Kidney (tissue), 14 donors: Measurements from ENCODE around the gene SYNE1. TPM values are rescaled to one million over a fixed set of nuclear protein-coding genes. Genes with fewer than 3 reads are reported as not detected.

ENCODE experiments used
- DNase-seq, 5 donors: peaks; one replicate each; pipeline ENCODE4 v3.0.0-alpha.2; 2013 to 2020
- FAIRE-seq: peaks from 2 replicates; lab custom pipeline; 2012; peaks lifted over from hg19 to GRCh38; lab: Jason Lieb, UNC
- H3K27ac ChIP-seq, 2 donors: one replicate each; pipeline ENCODE4 v1.7.0; 2013; ENCODE audit warnings: low read depth in 2 of 2, low read length in 2 of 2, inconsistent platforms in 1 of 2
- H3K27me3 ChIP-seq: one replicate; pipeline ENCODE4 v1.7.1; 2013; ENCODE audit warnings: low read length, inconsistent platforms; ENCODE audit not compliant: control insufficient read depth, insufficient read depth
- H3K36me3 ChIP-seq, 3 donors: one replicate each; pipeline versions ENCODE4 v1.7.0 to v1.7.1; 2013; ENCODE audit warnings: low read length in 3 of 3, control low read depth in 1 of 3, inconsistent platforms in 1 of 3; ENCODE audit not compliant: insufficient read depth in 3 of 3, control insufficient read depth in 2 of 3
- H3K4me1 ChIP-seq, 3 donors: one replicate each; pipeline versions ENCODE4 v1.7.0 to v1.7.1; 2013; ENCODE audit warnings: low read length in 3 of 3, inconsistent platforms in 1 of 3, low read depth in 1 of 3; ENCODE audit not compliant: control insufficient read depth in 2 of 3, insufficient read depth in 2 of 3
- H3K4me3 ChIP-seq, 3 donors: one replicate each; pipeline versions ENCODE4 v1.7.0 to v1.8.1; 2013; ENCODE audit warnings: low read length in 3 of 3, control low read depth in 1 of 3, inconsistent platforms in 1 of 3
- H3K9ac ChIP-seq, 3 donors: one replicate each; pipeline versions ENCODE4 v1.7.0 to v1.7.1; 2013; ENCODE audit warnings: low read length in 3 of 3, control low read depth in 1 of 3, inconsistent platforms in 1 of 3
- H3K9me3 ChIP-seq, 3 donors: one replicate each; pipeline versions ENCODE4 v1.7.0 to v1.7.1; 2013; ENCODE audit warnings: low read length in 3 of 3, control low read depth in 1 of 3, inconsistent platforms in 1 of 3; ENCODE audit not compliant: control insufficient read depth in 2 of 3, insufficient read depth in 1 of 3
- intact Hi-C: fragments of 100-400 bp; cut with DNase I; formaldehyde crosslinking; loops from one replicate; pipeline ENCODE4 v1.11.1; 2022
- polyA plus RNA-seq: library from polyadenylated mRNA; stranded (reverse); fragments of 350-450 nt; fragmentation: Illumina TruSeq; extraction: RNeasy Lipid Tissue Mini Kit (QIAGEN cat#74804); gene quantifications from one replicate; pipeline ENCODE4 v1.2.3, GENCODE V29; 2014; ENCODE audit warnings: low read depth, low replicate concordance; ENCODE audit not compliant: insufficient read depth
- total RNA-seq: library from RNA; stranded (reverse); fragmentation: NEBNext Ultra II Directional; extraction: Animal tissue kit (Norgen Biotek cat#: 25700); gene quantifications from one replicate; pipeline ENCODE4 v1.2.1, GENCODE V29; 2021
- TF ChIP-seq, protein P1 (sequence below): IDR thresholded peaks from 3 replicates; pipeline ENCODE4 v1.5.1; 2012; ENCODE audit warnings: mild to moderate bottlenecking, moderate library complexity, borderline replicate concordance; ENCODE audit not compliant: insufficient read depth; ENCODE audit errors: extremely low read depth
- donor health status: control.
- donor health status: control.
- donor health status: control.
- donor health status: control.
- donor health status: control.
- donor health status: DM: yes; HTN: yes; CAD: no.
- donor health status: Normal renal cell carcinoma (clear cell type).

SYNE1 gene
- total and polyA plus RNA-seq, 2 donors from 2014 or later, result 47.8 to 216 TPM

DNA sequence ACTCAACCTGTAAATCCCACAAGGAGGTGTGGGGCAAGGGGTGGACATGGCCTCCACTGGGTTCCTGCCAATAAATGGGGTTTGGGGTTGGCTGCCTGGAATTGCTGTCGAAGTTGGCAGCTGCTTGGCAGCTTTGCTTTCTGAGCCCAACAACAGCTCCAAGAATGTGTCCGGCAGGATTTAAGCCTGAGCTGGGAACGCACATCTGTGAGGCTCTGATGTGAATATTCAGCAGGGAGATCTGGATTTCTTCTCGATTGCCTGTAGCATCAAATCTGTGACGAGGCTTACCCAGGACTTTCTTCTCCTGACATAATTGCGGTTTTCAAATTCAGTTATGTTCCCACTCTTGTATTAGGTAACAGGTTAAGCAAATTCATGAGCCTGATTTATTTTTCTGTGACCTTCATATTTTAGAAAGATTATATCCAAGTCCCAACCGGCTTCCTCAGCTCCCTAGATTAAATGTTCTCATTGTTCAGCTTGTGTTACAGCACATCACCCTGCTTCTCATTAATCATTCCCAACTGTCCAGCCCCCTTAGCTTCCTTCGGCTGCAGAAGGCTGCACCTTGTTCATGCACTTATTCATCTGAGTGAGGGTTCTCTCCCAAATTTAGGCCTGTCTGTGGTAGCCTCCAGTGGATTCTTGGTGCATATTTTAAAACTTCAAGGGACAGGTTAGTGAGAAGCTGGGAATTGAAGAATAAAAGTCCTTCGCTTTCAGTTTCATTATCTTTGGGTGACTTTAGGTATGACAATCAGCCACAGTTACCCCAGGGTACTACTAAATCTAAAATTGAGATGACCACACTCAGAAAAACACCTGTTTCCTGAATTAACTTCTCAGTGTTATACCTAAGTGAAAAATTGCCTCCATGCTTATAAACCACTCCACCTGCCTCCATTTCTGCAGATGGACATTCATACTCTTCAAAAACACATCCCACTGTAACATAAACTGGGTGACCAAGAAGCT, 519.7 kb downstream of the SYNE1 start:
- TF ChIP-seq, protein P1, sequence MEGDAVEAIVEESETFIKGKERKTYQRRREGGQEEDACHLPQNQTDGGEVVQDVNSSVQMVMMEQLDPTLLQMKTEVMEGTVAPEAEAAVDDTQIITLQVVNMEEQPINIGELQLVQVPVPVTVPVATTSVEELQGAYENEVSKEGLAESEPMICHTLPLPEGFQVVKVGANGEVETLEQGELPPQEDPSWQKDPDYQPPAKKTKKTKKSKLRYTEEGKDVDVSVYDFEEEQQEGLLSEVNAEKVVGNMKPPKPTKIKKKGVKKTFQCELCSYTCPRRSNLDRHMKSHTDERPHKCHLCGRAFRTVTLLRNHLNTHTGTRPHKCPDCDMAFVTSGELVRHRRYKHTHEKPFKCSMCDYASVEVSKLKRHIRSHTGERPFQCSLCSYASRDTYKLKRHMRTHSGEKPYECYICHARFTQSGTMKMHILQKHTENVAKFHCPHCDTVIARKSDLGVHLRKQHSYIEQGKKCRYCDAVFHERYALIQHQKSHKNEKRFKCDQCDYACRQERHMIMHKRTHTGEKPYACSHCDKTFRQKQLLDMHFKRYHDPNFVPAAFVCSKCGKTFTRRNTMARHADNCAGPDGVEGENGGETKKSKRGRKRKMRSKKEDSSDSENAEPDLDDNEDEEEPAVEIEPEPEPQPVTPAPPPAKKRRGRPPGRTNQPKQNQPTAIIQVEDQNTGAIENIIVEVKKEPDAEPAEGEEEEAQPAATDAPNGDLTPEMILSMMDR, result no peak
- Histone ChIP-seq H3K9ac (no peak overlapping the region), H3K4me3 (no peak overlapping the region), H3K36me3 (peaks cover 0 to 27% (median 17%) of the 10 kb centered on the region in 3 donors), H3K4me1 (peaks cover 0 to 3% (median 0%) of the 10 kb centered on the region in 3 donors), H3K27me3 (no peaks in the 10 kb centered on the region), H3K27ac (no peak overlapping the region), H3K9me3 (no peaks in the 10 kb centered on the region)
- peak in 2 of 5 donors; percentile 57 to 62 for DNase-seq
- no peak for FAIRE-seq
- intact Hi-C loops, result no loop called here

DNA sequence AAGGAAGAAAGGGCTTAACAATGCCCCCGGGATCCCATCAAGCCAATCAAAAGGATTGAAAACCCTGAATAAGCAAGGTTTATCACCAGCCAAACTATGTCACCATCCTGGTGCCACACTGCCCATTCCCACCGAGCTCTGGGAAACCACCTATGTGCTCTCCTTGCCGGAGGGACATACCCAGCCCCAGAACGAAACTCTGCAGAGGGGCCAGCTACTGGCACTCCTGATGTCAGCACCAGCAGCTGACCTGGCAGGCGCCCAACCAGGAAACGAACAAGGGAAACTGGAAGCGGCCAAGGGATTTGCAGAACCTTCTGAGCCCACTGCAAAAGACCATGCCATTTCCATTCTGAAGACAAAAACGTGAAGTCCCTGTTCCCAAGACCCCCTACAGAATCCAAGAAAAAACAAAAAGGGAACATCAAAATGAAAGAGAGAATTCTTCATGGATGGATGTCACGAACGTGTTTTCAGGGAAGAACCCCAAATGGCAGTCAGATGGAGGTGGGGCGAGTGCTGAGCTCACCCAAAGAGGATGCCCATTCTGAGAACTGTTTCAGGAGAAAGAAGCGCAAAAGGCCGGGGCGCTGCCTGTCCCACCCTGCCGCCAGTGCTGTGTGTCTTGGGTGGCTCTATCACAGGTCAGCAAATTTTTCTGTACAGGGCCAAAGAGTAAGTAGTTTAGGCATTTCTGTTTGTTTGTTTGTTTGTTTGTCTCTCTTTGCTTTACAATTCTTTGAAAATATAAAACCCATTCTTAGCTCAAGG, 524.5 kb downstream of the SYNE1 start:
- intact Hi-C loops, result no loop called here
- H3K9ac ChIP-seq, result no peak overlapping the region
- H3K4me1 ChIP-seq, result no peaks in the 10 kb centered on the region
- H3K27ac ChIP-seq, result no peak overlapping the region
- no peak overlapping the region for H3K4me3 ChIP-seq
- DNase-seq, result peak in 1 of 5 donors; percentile 87
- FAIRE-seq, result no peak
- TF ChIP-seq, protein P1, result no peak
- no peaks in the 10 kb centered on the region for H3K9me3 ChIP-seq
- H3K27me3 ChIP-seq, result no peaks in the 10 kb centered on the region
- no peaks in the 10 kb centered on the region for H3K36me3 ChIP-seq

DNA sequence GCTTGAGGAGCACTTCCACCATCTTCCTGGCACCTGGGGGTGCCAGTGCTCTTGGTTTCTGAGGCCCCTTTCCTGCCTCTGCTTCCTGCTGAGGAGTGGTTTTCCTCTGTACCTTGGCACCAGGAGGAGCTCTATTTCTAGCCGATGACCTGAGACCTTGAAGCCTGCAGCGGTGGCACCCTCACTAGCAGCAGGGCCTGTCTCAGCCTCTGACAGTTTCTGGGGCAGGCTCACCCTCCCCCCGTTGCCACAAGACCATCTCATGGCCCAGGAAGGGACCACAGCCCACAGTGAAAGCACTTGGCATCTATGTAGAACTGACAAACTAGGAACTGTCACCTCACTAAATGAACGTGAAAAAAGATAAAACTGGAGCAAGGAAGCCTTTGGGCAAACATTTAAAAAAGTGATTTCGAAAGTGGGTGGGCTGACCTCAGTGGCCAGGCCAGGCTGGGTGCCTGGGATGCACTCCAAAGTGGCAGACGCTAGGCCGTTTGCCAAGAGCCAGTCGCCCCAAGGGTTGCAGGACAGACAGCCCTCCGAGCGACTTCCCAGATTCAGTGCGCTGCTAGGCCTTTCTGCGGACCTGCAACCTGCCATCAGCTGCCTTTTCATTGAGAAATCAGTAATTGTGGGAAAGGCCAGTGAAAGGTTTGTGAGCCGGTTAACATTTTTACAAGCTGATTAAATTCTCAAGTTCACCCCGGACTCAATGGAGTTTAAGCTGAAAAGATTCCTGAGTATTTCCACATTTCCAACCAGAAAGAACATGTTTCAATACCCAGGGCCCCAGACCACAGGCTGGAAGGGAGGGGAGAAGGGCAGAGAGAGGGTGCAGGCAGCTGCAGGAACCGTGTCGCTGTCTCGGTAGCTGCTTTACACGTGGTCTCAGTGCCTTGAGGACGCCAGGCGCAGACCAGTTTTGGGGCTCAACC, 526.0 kb downstream of the SYNE1 start:
- TF ChIP-seq, protein P1, result no peak

More for the DNA sequence above, 526.0 kb downstream of the SYNE1 start:
- no peak overlapping the region for H3K9ac ChIP-seq
- H3K4me1 ChIP-seq, result no peaks in the 10 kb centered on the region
- intact Hi-C loops, result no loop called here
- H3K4me3 ChIP-seq, result no peak overlapping the region
- no peaks in the 10 kb centered on the region for H3K9me3 ChIP-seq
- H3K27me3 ChIP-seq, result no peaks in the 10 kb centered on the region
- FAIRE-seq (no peak), DNase-seq (peak in 3 of 5 donors; percentile 29 to 74 (median 51))
- no peak overlapping the region for H3K27ac ChIP-seq
- H3K36me3 ChIP-seq, result no peaks in the 10 kb centered on the region
